ENCODE measurements around the gene HK2. TPM values are rescaled to one million over a fixed set of nuclear protein-coding genes. Genes with fewer than 3 reads are reported as not detected.

Gene HK2
- total RNA-seq, 6 experiments from 2014 or later = 26.2 to 51.3 (median 28.4) TPM

GRCh38 chr2:74819702-74820101 lies 14.2 kb upstream of the HK2 start:
- Mint-ChIP-seq H3K9me3 (no peaks in the 10 kb centered on the region), H3K27me3 (ENCODE audit: insufficient read depth) (peaks cover 2% of the 10 kb centered on the region; the same call in 1 of the 2 replicates), H3K27ac (no peak overlapping the region), H3K36me3 (ENCODE audit: low read depth) (no peaks in the 10 kb centered on the region), H3K4me1 (ENCODE audit: low read depth) (peaks cover 5% of the 10 kb centered on the region; the same call in 1 of the 2 replicates), H3K4me3 (no peak overlapping the region)
- no peak for DNase-seq
- no peak for TF ChIP-seq CTCF (IDR thresholded peaks at IDR 0.05)

GRCh38 chr2:74821177-74822126 lies 12.5 kb upstream of the HK2 start:
- H3K27ac Mint-ChIP-seq = no peak overlapping the region
- no peak for DNase-seq
- H3K9me3 Mint-ChIP-seq = no peaks in the 10 kb centered on the region

GRCh38 chr2:74822771-74823566 lies 11.0 kb upstream of the HK2 start:
- H3K4me1 Mint-ChIP-seq (ENCODE audit: low read depth) = peaks cover 5% of the 10 kb centered on the region; the same call in 1 of the 2 replicates
- no peaks in the 10 kb centered on the region for H3K9me3 Mint-ChIP-seq
- no peak for TF ChIP-seq CTCF (IDR thresholded peaks at IDR 0.05)
- H3K4me3 Mint-ChIP-seq = no peak overlapping the region
- H3K36me3 Mint-ChIP-seq (ENCODE audit: low read depth) = no peaks in the 10 kb centered on the region
- H3K27me3 Mint-ChIP-seq (ENCODE audit: insufficient read depth) = peaks cover 2% of the 10 kb centered on the region; the same call in 1 of the 2 replicates
- H3K27ac Mint-ChIP-seq = no peak overlapping the region
- no peak for DNase-seq

More at GRCh38 chr2:74821177-74822126, 12.5 kb upstream of the HK2 start:
- Mint-ChIP-seq H3K36me3 (ENCODE audit: low read depth) (no peaks in the 10 kb centered on the region), H3K4me3 (no peak overlapping the region), H3K4me1 (ENCODE audit: low read depth) (peaks cover 5% of the 10 kb centered on the region; the same call in 1 of the 2 replicates), H3K27me3 (ENCODE audit: insufficient read depth) (peaks cover 2% of the 10 kb centered on the region; the same call in 1 of the 2 replicates)
- no peak for TF ChIP-seq CTCF (IDR thresholded peaks at IDR 0.05)

GRCh38 chr2:74824679-74825078 lies 9.2 kb upstream of the HK2 start:
- H3K9me3 Mint-ChIP-seq = no peaks in the 10 kb centered on the region
- H3K36me3 Mint-ChIP-seq (ENCODE audit: low read depth) = no peaks in the 10 kb centered on the region
- no peak overlapping the region for H3K27ac Mint-ChIP-seq
- peaks cover 2% of the 10 kb centered on the region; the same call in 1 of the 2 replicates for H3K27me3 Mint-ChIP-seq (ENCODE audit: insufficient read depth)
- no peak for TF ChIP-seq CTCF (IDR thresholded peaks at IDR 0.05)
- H3K4me3 Mint-ChIP-seq = no peak overlapping the region
- peaks cover 5% of the 10 kb centered on the region; the same call in 1 of the 2 replicates for H3K4me1 Mint-ChIP-seq (ENCODE audit: low read depth)
- DNase-seq = no peak

- H3K36me3 Mint-ChIP-seq (ENCODE audit: low read depth) = no peaks in the 10 kb centered on the region
- no peak overlapping the region for H3K4me3 Mint-ChIP-seq
- H3K27me3 Mint-ChIP-seq (ENCODE audit: insufficient read depth) = no peaks in the 10 kb centered on the region; the same call in 1 of the 2 replicates
- no peaks in the 10 kb centered on the region for H3K9me3 Mint-ChIP-seq
- DNase-seq = no peak
- H3K4me1 Mint-ChIP-seq (ENCODE audit: low read depth) = peaks cover 23% of the 10 kb centered on the region
- H3K27ac Mint-ChIP-seq = no peak overlapping the region
- TF ChIP-seq CTCF (IDR thresholded peaks at IDR 0.05) = no peak
Observed at GRCh38 chr2:74828543-74828942, 5.4 kb upstream of the HK2 start.

Data from HFFc6 (cell line).